ENCODE results near the gene STX18. TPM values are rescaled to one million over a fixed set of nuclear protein-coding genes. Genes with fewer than 3 reads are reported as not detected.
"Not testable (repeated sequence)": the region's sequence is repeated elsewhere in the genome, so short reads cannot be mapped to it uniquely, and the experiment has no call there.

STX18 gene
- total RNA-seq, 3 donors from 2014 or later (not counting 1 experiment from before 2014, with no cell fraction given), result 23.1 to 32.8 (median 29.0) TPM

DNA sequence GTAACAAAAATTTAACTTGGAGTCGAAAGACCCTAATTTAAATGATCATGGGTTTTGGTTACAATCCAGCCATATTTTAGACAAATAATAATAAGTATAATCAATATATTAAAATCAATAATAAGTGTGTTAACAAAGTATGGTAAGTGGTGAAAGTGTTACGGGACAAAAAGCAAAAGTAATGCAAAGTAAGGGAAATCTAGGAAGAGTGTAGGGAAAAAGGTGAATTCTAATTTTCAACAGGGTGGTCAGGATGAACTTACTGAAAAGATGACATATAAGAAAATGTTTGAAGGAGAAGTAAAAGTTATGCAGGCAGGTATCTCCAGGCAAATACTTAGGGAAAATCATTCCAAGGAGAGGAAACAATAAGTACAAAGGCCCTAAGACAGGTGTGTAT lies 32.3 kb downstream of the STX18 start:
- DNase-seq (no peak), ATAC-seq (no peak)
- H3K9me3 Mint-ChIP-seq, result no peaks in the 10 kb centered on the region
- no peaks in the 10 kb centered on the region for H3K27me3 ChIP-seq (ENCODE audit: control insufficient read depth, insufficient read depth, low read length)
- H3K4me1 Mint-ChIP-seq, result peaks cover 15 to 24% of the 10 kb centered on the region in 2 donors
- H3K4me3 ChIP-seq (ENCODE audit: low read length), result no peak overlapping the region
- 100% methylated on average over 1 of the region's 2 CpGs for WGBS (ENCODE audit: insufficient coverage)
- H3K9me3 ChIP-seq (ENCODE audit: control insufficient read depth, insufficient read depth, low read length), result no peaks in the 10 kb centered on the region
- H3K27me3 Mint-ChIP-seq (ENCODE audit: low read depth in 2 of 2), result no peaks in the 10 kb centered on the region
- intact Hi-C loops (cut with micrococcal nuclease), result no loop called here
- H3K4me1 ChIP-seq (ENCODE audit: control insufficient read depth, insufficient read depth, low read length), result no peaks in the 10 kb centered on the region
- TF ChIP-seq, protein P1, sequence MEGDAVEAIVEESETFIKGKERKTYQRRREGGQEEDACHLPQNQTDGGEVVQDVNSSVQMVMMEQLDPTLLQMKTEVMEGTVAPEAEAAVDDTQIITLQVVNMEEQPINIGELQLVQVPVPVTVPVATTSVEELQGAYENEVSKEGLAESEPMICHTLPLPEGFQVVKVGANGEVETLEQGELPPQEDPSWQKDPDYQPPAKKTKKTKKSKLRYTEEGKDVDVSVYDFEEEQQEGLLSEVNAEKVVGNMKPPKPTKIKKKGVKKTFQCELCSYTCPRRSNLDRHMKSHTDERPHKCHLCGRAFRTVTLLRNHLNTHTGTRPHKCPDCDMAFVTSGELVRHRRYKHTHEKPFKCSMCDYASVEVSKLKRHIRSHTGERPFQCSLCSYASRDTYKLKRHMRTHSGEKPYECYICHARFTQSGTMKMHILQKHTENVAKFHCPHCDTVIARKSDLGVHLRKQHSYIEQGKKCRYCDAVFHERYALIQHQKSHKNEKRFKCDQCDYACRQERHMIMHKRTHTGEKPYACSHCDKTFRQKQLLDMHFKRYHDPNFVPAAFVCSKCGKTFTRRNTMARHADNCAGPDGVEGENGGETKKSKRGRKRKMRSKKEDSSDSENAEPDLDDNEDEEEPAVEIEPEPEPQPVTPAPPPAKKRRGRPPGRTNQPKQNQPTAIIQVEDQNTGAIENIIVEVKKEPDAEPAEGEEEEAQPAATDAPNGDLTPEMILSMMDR (IDR thresholded peaks at IDR 0.05), result no peak
- H3K36me3 ChIP-seq (ENCODE audit: control insufficient read depth, insufficient read depth, low read length), result no peaks in the 10 kb centered on the region
- H3K27ac Mint-ChIP-seq, result no peak overlapping the region
- no peak overlapping the region for H3K4me3 Mint-ChIP-seq
- H3K27ac ChIP-seq (ENCODE audit: low read length), result no peak overlapping the region
- no peaks in the 10 kb centered on the region for H3K36me3 Mint-ChIP-seq

GRCh38 chr4:4507923-4508322 lies 33.9 kb downstream of the STX18 start:
- Histone ChIP-seq H3K36me3 (ENCODE audit: control insufficient read depth, insufficient read depth, low read length) (no peaks in the 10 kb centered on the region), H3K9me3 (ENCODE audit: control insufficient read depth, insufficient read depth, low read length) (no peaks in the 10 kb centered on the region), H3K27ac (ENCODE audit: low read length) (no peak overlapping the region), H3K4me3 (ENCODE audit: low read length) (no peak overlapping the region), H3K27me3 (ENCODE audit: control insufficient read depth, insufficient read depth, low read length) (no peaks in the 10 kb centered on the region), H3K4me1 (ENCODE audit: control insufficient read depth, insufficient read depth, low read length) (no peaks in the 10 kb centered on the region)
- H3K4me3 Mint-ChIP-seq, result no peak overlapping the region
- peak in 1 of 2 donors; percentile 23 for DNase-seq
- intact Hi-C loops (cut with micrococcal nuclease), result no loop called here
- ATAC-seq, result peak in 2 of 3 donors; percentile 24 to 30
- TF ChIP-seq, protein P1 (IDR thresholded peaks at IDR 0.05), result no peak
- no peaks in the 10 kb centered on the region for H3K36me3 Mint-ChIP-seq
- H3K27ac Mint-ChIP-seq, result no peak overlapping the region
- no peaks in the 10 kb centered on the region for H3K9me3 Mint-ChIP-seq
- 93% methylated on average over 3 of the region's 4 CpGs for WGBS (ENCODE audit: insufficient coverage)
- H3K4me1 Mint-ChIP-seq, result peaks cover 6 to 21% of the 10 kb centered on the region in 2 donors
- no peaks in the 10 kb centered on the region for H3K27me3 Mint-ChIP-seq (ENCODE audit: low read depth in 2 of 2)

DNA sequence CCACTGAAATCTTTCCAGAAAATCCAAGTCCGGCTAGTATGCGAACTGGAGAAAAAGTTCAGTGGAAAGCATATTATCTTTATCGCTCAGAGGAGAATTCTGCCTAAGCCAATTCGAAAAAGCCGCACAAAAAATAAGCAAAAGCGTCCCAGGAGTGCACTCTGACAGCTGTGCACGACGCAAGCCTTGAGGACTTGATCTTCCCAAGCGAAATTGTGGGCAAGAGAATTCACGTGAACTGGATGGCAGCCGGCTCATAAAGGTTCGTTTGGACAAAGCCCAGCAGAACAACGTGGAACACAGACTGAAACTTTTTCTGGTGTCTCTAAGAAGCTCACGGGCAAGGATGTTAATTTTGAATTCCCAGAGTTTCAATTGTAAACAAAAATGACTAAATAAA lies 34.4 kb downstream of the STX18 start:
- H3K27ac Mint-ChIP-seq, result no peak overlapping the region
- no peaks in the 10 kb centered on the region for H3K9me3 Mint-ChIP-seq
- DNase-seq (no peak), ATAC-seq (no peak)
- H3K4me3 ChIP-seq (ENCODE audit: low read length), result no peak overlapping the region
- TF ChIP-seq, protein P1 (IDR thresholded peaks at IDR 0.05), result no peak
- 96% methylated on average over 13 of the region's 14 CpGs for WGBS (ENCODE audit: insufficient coverage)
- no peaks in the 10 kb centered on the region for H3K36me3 ChIP-seq (ENCODE audit: control insufficient read depth, insufficient read depth, low read length)
- H3K9me3 ChIP-seq (ENCODE audit: control insufficient read depth, insufficient read depth, low read length), result no peaks in the 10 kb centered on the region
- no peaks in the 10 kb centered on the region for H3K27me3 ChIP-seq (ENCODE audit: control insufficient read depth, insufficient read depth, low read length)
- H3K27ac ChIP-seq (ENCODE audit: low read length), result no peak overlapping the region
- H3K4me3 Mint-ChIP-seq, result no peak overlapping the region
- H3K4me1 Mint-ChIP-seq, result peaks cover 11 to 25% of the 10 kb centered on the region in 2 donors
- no peaks in the 10 kb centered on the region for H3K36me3 Mint-ChIP-seq
- no peaks in the 10 kb centered on the region for H3K4me1 ChIP-seq (ENCODE audit: control insufficient read depth, insufficient read depth, low read length)
- intact Hi-C loops (cut with micrococcal nuclease), result no loop called here
- no peaks in the 10 kb centered on the region for H3K27me3 Mint-ChIP-seq (ENCODE audit: low read depth in 2 of 2)

GRCh38 chr4:4506961-4507360 lies 34.9 kb downstream of the STX18 start:
- H3K27me3 ChIP-seq (ENCODE audit: control insufficient read depth, insufficient read depth, low read length), result no peaks in the 10 kb centered on the region
- no peaks in the 10 kb centered on the region for H3K36me3 Mint-ChIP-seq
- TF ChIP-seq, protein P1 (IDR thresholded peaks at IDR 0.05), result no peak
- H3K4me3 Mint-ChIP-seq, result no peak overlapping the region
- 96% methylated on average over 3 of the region's 5 CpGs for WGBS (ENCODE audit: insufficient coverage)
- no peaks in the 10 kb centered on the region for H3K27me3 Mint-ChIP-seq (ENCODE audit: low read depth in 2 of 2)
- peaks cover 12 to 21% of the 10 kb centered on the region in 2 donors for H3K4me1 Mint-ChIP-seq
- ATAC-seq (no peak), DNase-seq (no peak)
- no peaks in the 10 kb centered on the region for H3K9me3 ChIP-seq (ENCODE audit: control insufficient read depth, insufficient read depth, low read length)
- intact Hi-C loops (cut with micrococcal nuclease), result no loop called here
- no peak overlapping the region for H3K27ac ChIP-seq (ENCODE audit: low read length)
- no peaks in the 10 kb centered on the region for H3K9me3 Mint-ChIP-seq
- no peak overlapping the region for H3K27ac Mint-ChIP-seq
- no peaks in the 10 kb centered on the region for H3K36me3 ChIP-seq (ENCODE audit: control insufficient read depth, insufficient read depth, low read length)
- no peaks in the 10 kb centered on the region for H3K4me1 ChIP-seq (ENCODE audit: control insufficient read depth, insufficient read depth, low read length)
- H3K4me3 ChIP-seq (ENCODE audit: low read length), result no peak overlapping the region

DNA sequence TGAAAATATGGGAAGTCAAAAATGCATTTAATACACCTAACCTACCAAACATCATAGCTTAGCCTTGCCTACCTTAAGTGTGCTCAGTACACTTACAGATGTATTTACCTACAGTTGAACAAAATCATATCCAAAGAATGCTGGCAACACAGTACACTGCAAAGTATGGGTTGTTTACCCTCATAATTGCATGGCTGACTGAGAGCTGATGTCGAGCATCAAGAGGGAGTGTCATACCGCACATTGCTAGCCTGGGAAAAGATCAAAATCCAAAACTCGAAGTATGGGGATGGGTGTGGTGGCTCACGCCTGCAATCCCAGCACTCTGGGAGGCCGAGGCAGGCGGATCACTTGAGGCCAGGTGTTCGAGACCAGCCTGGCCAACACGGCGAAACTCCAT lies 36.6 kb downstream of the STX18 start:
- H3K27me3 ChIP-seq (ENCODE audit: control insufficient read depth, insufficient read depth, low read length); DNase-seq; intact Hi-C loops (cut with micrococcal nuclease); H3K9me3 Mint-ChIP-seq; H3K4me3 ChIP-seq (ENCODE audit: low read length); ATAC-seq; H3K27ac Mint-ChIP-seq; H3K27me3 Mint-ChIP-seq (ENCODE audit: low read depth in 2 of 2); H3K9me3 ChIP-seq (ENCODE audit: control insufficient read depth, insufficient read depth, low read length); H3K4me1 ChIP-seq (ENCODE audit: control insufficient read depth, insufficient read depth, low read length); H3K27ac ChIP-seq (ENCODE audit: low read length); H3K36me3 Mint-ChIP-seq; H3K4me3 Mint-ChIP-seq; H3K36me3 ChIP-seq (ENCODE audit: control insufficient read depth, insufficient read depth, low read length): not testable (repeated sequence)
- 100% methylated on average over 9 of the region's 9 CpGs for WGBS (ENCODE audit: insufficient coverage)
- H3K4me1 Mint-ChIP-seq, result peaks cover 9 to 29% of the 10 kb centered on the region in 2 donors
